ENCODE results near the gene MGAT3. TPM values are rescaled to one million over a fixed set of nuclear protein-coding genes. Genes with fewer than 3 reads are reported as not detected.
A peak's percentile ranks its signal among the peaks of the same experiment; 100 is the strongest.

The MGAT3 gene
- total RNA-seq, 1 experiment from 2014 or later = 5.0 TPM

- Histone ChIP-seq H4K5ac (ENCODE audit: insufficient read length, low read depth, low read length) (no peak overlapping the region), H4K91ac (ENCODE audit: insufficient read length, low read depth, low read length) (no peak overlapping the region), H3K9ac (ENCODE audit: extremely low read depth, insufficient read length, low read length) (no peak overlapping the region), H4K20me1 (ENCODE audit: control insufficient read depth, insufficient read depth, insufficient read length) (no peaks in the 10 kb centered on the region), H3K4me1 (ENCODE audit: insufficient read depth, low read length) (peaks cover 3% of the 10 kb centered on the region; the same call in 1 of the 2 replicates), H3K9me3 (ENCODE audit: control insufficient read depth, low read depth, low read length) (no peaks in the 10 kb centered on the region), H3T11ph (ENCODE audit: low read length) (no peak overlapping the region), H2BK12ac (ENCODE audit: insufficient read length, low read depth, low read length) (no peak overlapping the region), H3K27me3 (ENCODE audit: insufficient read depth, low read length) (no peaks in the 10 kb centered on the region), H2BK120ac (ENCODE audit: low read depth, low read length, poor library complexity, severe bottlenecking) (no peak overlapping the region), H3K79me1 (ENCODE audit: insufficient read depth, low read depth, low read length, poor library complexity, severe bottlenecking) (no peaks in the 10 kb centered on the region), H3K18ac (ENCODE audit: insufficient read length, low read depth, low read length) (no peak overlapping the region), H3K79me2 (ENCODE audit: insufficient read depth, low read length) (no peaks in the 10 kb centered on the region), H3K27ac (ENCODE audit: insufficient read length, low read depth, low read length) (no peak overlapping the region), H4K8ac (replicated peaks; ENCODE audit: insufficient read length, low read depth, low read length) (no peak overlapping the region), H2AFZ (ENCODE audit: low read length) (no peak overlapping the region), H2BK15ac (ENCODE audit: low read depth, low read length) (no peak overlapping the region), H3K56ac (ENCODE audit: insufficient read length, low read depth, low read length) (no peak overlapping the region), H3K14ac (ENCODE audit: insufficient read depth, low read length) (no peak overlapping the region), H3K23ac (ENCODE audit: insufficient read length, low read depth, low read length) (no peak overlapping the region), H3K23me2 (ENCODE audit: insufficient read length, low read depth, low read length, poor library complexity, severe bottlenecking) (no peaks in the 10 kb centered on the region), H2BK20ac (ENCODE audit: low read depth, low read length, poor library complexity, severe bottlenecking) (no peak overlapping the region), H3K4me2 (ENCODE audit: insufficient read depth, insufficient read length, low read length) (no peak overlapping the region), H2AK5ac (ENCODE audit: insufficient read length, low read length) (no peak overlapping the region), H2BK5ac (ENCODE audit: insufficient read length, low read length) (no peak overlapping the region), H3K4ac (ENCODE audit: low read depth, low read length) (no peak overlapping the region)
- no peaks in the 10 kb centered on the region for H3K9me3 Mint-ChIP-seq
- DNase-seq = no peak
- H3K36me3 Mint-ChIP-seq (ENCODE audit: insufficient read depth in 1 of 3, low read depth in 3 of 3) = no peaks in the 10 kb centered on the region
- no peak for TF ChIP-seq CTCF (conservative IDR thresholded peaks at IDR 0.05)
- WGBS (ENCODE audit: extremely low coverage, insufficient read length, low lambda C conversion rate) = no CpG with 5 or more reads among the region's 13 CpGs
- H3K4me3 Mint-ChIP-seq = peak overlapping the region in 1 of 2 experiments; percentile 19; a peak in 1 of 5 replicates
- H3K4me1 Mint-ChIP-seq = peaks cover 33 to 43% of the 10 kb centered on the region in 2 experiments
- H3K27me3 Mint-ChIP-seq (ENCODE audit: low read depth) = peaks cover 18% of the 10 kb centered on the region
- H3K27ac Mint-ChIP-seq = peak overlapping the region in 1 of 3 experiments; percentile 50; a peak in 1 of 7 replicates
Measured at GRCh38 chr22:39476664-39477063, 19.9 kb downstream of the MGAT3 start.

Data from H9 (cell line).